ENCODE results near the gene ATL2.
"Not testable (repeated sequence)": the region's sequence is repeated elsewhere in the genome, so short reads cannot be mapped to it uniquely, and the experiment has no call there.

ATL2 gene

GRCh38 chr2:38263293-38263692 lies 113.8 kb downstream of the ATL2 start:
- FAIRE-seq (no peak), DNase-seq (ENCODE audit: insufficient read length, low spot score) (no peak)
- TF ChIP-seq CTCF (IDR thresholded peaks at IDR 0.05; ENCODE audit: insufficient read depth, missing control alignments), result no peak

GRCh38 chr2:38262069-38262871 lies 114.8 kb downstream of the ATL2 start:
- TF ChIP-seq CTCF (IDR thresholded peaks at IDR 0.05; ENCODE audit: insufficient read depth, missing control alignments), result no peak
- FAIRE-seq (no peak), DNase-seq (ENCODE audit: insufficient read length, low spot score) (no peak)

- FAIRE-seq (no peak), DNase-seq (ENCODE audit: insufficient read length, low spot score) (no peak)
- no peak for TF ChIP-seq CTCF (IDR thresholded peaks at IDR 0.05; ENCODE audit: insufficient read depth, missing control alignments)
Observed at GRCh38 chr2:38261569-38262068, 115.5 kb downstream of the ATL2 start.

- no peak for FAIRE-seq
Observed at GRCh38 chr2:38260972-38261371, 116.1 kb downstream of the ATL2 start.

GRCh38 chr2:38260469-38260868 lies 116.6 kb downstream of the ATL2 start:
- no peak for TF ChIP-seq CTCF (IDR thresholded peaks at IDR 0.05; ENCODE audit: insufficient read depth, missing control alignments)
- no peak for DNase-seq (ENCODE audit: insufficient read length, low spot score)
- FAIRE-seq, result no peak

More at GRCh38 chr2:38260972-38261371, 116.1 kb downstream of the ATL2 start:
- no peak for TF ChIP-seq CTCF (IDR thresholded peaks at IDR 0.05; ENCODE audit: insufficient read depth, missing control alignments)
- DNase-seq (ENCODE audit: insufficient read length, low spot score), result no peak

- DNase-seq (ENCODE audit: insufficient read length, low spot score) (no peak), FAIRE-seq (no peak)
- no peak for TF ChIP-seq CTCF (IDR thresholded peaks at IDR 0.05; ENCODE audit: insufficient read depth, missing control alignments)
Observed at GRCh38 chr2:38259311-38259710, 117.8 kb downstream of the ATL2 start.

GRCh38 chr2:38257680-38258079 lies 119.4 kb downstream of the ATL2 start:
- not testable (repeated sequence) for FAIRE-seq; DNase-seq (ENCODE audit: insufficient read length, low spot score)
